Umbilical cord (tissue), 2 donors: Measurements from ENCODE around the gene SLC38A9. TPM values are rescaled to one million over a fixed set of nuclear protein-coding genes. Genes with fewer than 3 reads are reported as not detected.
A peak's percentile ranks its signal among the peaks of the same experiment; 100 is the strongest.
"Not testable (repeated sequence)": the region's sequence is repeated elsewhere in the genome, so short reads cannot be mapped to it uniquely, and the experiment has no call there.

ENCODE experiments used
- DNase-seq: peaks from one replicate; pipeline ENCODE4 v3.0.0-alpha.2; 2015; ENCODE audit warnings: low spot score
- total RNA-seq: library from RNA; depleted of rRNA; stranded (reverse); fragments of >200 nt; gene quantifications from one replicate; pipeline ENCODE4 v1.2.3, GENCODE V29; 2014; ENCODE audit warnings: low replicate concordance; ENCODE audit not compliant: insufficient read depth

The SLC38A9 gene
- total RNA-seq, 1 donor from 2014 or later: 45.5 TPM

DNA sequence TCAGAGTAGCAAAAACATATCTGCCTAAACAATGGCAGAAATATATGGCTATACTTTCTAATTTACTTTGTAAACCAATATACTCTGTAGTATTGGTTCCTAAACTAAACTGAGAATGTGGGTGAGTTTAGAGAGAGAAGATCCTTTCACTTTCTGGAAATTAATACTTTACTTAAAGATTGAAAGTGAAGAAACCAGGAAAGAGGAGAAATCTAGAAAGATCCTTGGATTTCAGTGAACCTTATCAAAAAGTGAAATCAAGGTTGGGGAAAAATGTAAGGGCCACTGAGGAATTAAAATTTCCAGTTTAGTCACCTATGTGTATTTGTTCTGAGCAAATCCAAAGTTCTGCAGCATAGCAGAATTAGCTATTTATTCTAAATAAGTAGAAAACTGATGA, 5.9 kb downstream of the SLC38A9 start:
- DNase-seq: no peak

DNA sequence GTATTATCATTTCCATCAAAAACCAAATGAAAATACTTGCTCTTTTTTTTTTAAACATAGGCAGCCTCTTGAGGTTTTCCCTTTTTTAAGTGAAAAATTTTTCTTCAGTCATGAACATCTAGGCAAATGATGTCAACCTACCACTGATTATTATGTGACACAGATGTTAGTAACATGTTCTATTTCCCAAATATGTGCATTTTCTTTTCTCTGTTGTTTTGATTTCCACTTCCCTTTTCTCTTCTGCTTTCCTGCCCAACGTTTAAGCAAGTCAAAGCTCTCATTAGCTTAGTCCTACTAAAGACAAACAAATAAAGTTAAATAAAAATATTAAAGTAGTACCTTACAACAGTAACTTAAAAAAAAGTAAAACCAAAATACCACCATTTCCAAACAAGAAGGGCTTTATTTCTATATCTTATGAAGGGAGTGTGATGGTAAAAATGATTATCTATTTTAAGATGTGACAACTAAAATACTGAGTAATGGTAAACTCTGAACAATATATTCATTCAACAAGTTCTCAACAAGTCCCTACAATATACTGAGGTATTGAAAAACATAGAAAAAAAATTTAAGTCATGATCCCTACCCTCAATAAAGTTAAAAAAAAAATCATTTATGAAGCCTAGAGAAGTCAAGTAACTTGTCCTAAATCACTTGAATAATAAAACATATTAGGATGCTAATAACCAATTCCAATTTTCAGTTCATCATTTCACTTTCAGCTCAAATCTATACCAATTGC, 9.4 kb downstream of the SLC38A9 start:
- no peak for DNase-seq

DNA sequence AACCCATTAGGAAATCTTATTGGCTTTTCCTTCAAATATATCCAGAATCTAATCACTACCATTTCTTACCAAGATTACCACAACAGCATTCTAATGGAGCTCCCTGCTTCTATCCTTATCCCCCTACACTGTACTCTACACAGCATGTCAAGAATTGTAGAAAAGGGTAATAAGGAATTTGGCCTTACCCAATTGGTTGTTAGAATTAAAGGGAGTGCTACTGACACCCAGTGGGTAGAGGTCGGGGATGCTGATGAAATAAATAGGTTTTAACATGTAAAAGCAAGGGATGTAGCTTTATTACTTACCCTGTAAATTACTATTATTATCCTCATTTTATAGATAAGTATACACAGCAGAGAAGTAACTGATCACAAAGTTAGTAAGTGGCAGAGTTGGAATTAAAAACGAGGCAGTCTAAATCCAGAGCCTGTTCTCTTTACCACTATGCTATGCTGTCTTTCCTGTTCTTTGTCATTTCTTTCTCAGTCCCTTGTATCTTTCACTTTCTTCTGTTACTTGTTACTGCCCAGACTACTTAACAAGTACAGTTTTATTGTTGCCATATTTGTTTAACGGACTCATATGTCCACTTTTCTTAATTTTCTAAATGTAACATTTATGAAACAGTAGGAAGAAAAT, 10.5 kb downstream of the SLC38A9 start:
- no peak for DNase-seq

DNA sequence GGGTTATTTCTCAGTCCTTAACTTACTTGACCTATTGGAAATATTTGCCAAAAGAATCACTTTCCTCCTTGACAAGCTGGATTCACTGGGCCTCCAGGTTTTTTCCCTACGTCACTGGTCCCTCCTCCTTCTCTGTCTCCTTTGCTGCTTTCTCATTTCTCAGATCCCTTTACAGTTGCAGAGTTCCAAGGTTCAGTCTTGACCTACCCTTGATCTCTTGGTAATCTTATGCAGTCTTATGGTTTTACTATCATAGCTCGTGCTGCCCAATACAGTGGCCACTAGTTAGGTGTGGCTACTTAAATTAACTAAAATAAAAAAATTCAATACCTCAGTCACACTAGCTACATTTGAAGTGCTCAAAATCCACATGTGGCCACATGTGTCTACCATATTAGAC, 11.4 kb downstream of the SLC38A9 start:
- no peak for DNase-seq

DNA sequence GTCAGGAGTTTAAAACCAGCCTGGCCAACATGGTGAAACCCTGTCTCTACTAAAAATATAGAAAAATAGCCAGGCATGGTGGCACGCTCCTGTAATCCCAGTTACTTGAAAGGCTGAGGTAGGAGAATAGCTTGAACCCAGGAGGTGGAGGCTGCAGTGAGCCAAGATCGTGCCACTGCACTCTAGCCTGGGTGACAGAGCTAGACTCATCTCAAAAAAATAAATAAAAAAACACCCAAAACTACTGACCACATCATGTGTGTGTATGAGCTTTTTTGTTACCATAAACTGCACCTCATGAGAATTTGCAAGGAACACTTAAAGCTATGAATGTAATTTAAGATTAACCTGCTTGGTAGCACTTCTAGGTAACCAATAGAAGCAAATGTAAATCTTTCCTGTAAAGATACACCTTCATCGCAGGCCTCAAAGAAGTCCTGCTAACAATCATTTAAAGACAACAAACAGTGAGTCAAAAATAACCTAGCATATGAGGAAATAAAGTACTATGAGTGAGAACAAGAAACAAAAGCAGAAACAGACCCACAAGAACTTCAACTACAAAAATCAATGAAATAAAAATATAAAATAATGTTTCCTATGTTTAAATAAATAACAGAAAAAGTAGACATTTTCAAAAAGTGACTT, 13.0 kb downstream of the SLC38A9 start:
- no peak for DNase-seq

DNA sequence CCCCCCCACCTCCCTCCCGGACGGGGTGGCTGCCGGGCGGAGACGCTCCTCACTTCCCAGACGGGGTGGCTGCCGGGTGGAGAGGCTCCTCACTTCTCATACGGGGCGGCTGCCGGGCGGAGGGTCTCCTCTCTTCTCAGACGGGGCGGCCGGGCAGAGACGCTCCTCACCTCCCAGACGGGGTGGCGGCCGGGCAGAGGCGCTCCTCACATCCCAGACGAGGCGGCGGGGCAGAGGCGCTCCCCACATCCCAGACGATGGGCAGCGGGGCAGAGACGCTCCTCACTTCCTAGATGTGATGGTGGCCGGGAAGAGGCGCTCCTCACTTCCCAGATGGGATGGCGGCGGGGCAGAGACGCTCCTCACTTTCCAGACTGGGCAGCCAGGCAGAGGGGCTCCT, 15.4 kb downstream of the SLC38A9 start:
- not testable (repeated sequence) for DNase-seq

DNA sequence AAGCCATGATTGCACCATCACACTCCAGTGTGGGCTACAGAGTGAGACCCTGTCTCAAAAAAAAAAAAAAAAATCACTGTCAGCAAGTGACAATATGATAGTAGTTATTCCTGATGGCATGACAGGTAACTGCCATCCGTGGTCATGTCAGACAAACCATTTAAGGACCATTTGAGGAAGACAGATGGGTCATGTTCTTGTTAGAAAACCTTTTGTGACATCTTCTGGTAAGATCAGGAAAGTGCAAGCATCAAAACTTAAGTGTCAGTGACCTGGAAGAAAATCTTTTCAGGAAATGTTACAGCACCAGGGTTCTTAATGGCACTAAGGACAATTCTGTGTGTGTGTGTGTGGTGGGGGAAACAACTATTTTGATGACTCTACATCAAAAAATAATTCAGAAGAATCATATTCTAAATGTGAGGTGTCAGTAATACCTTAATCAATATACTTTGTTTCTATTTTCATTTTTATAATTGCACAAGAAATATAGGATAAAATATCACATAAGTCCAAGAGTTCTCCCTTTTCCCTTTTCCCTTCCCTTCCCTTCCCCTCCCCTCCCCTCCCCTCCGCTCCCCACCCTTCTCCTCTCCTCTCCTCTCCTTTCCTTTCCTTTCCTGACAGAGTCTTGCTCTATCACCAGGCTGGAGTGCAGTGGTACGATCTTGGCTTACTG, 17.8 kb downstream of the SLC38A9 start:
- no peak for DNase-seq

DNA sequence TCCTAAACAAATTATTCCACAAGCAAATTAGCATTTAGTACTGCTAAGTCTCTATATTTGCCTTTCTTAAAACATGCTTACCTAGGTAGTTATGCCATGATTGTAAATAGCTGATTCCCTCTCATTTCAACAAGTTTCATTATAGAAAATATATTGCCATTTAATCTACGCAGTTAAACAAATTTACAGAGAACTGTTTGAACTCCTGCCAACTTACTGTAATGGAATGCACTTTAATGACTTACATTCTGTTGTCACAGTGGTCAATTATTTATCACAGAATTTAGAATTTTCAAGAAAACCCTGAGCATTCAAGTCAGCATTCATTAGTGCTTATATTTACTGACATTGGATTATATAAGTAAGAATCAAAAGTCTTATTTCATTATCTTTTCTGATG, 19.6 kb downstream of the SLC38A9 start:
- no peak for DNase-seq

DNA sequence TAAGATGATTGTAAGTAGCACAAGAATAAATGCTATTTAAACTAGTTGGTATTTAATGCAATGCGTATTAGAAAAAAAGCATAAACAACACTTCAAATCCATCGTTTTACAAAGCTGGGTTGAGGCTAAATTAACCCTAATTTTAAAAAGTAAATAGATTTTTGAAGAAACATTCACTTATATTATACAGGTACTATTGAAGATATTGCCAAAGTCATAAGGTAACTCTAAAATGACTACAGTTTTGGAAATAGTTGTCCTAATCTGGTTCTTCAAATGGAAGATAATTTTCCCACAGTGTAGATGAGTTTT, 20.1 kb downstream of the SLC38A9 start:
- DNase-seq: no peak

DNA sequence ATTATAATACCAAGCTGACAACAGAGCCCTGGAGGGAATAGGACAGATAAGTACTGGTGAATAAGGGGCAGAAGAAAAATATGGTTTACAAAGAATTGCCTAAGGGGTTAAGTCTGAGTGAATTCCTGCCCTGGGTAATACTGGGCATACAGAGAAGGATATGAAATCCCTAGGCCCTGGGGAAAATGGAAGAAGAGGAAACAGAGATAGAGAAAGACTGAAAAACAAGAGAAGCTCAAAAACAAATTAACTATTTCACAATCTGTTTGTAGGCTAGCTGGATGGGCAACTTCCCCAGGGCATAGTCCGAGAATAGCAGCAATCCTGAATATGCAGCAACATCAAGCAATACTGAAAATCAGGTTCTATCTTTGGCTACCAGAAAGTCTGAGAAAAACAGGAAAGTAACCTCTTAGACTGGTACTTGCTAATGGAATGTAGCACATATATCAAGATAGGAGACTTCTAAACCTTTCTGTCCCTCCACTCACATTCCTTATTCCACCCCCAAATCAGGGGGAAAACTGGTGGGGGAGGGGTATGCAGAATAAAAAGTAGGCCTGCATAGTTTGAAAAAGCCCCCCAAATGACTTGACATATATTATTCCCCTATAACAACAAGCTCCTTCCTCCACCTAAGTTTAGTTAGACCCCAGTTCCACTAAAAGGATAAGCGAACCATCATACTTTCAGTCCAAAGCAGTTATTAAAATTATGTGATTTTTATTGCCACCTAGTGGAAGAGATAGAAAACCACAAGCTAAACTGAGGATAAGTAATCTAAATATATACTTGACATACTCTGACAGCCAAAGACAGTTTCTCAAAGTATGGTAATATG, 20.6 kb downstream of the SLC38A9 start:
- DNase-seq: peak; percentile 62

DNA sequence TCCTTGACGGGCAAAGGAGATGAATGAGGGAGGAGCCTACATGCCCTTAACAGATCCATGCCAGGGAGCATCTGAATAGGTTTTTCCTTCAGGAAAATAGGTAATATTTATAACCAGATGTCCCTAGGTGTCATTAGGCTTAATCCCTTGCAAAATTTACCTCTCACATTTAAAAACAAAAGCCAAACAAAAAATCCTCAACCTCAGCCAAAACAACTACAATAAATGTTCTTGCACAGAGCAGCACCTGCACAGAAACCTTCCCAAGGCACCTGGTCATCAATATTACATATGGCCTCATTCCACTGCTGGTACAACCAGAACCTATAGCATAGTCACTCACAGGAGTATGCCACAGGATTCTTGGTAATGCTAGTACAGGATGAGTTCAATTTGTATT, 30.1 kb downstream of the SLC38A9 start:
- DNase-seq: no peak

DNA sequence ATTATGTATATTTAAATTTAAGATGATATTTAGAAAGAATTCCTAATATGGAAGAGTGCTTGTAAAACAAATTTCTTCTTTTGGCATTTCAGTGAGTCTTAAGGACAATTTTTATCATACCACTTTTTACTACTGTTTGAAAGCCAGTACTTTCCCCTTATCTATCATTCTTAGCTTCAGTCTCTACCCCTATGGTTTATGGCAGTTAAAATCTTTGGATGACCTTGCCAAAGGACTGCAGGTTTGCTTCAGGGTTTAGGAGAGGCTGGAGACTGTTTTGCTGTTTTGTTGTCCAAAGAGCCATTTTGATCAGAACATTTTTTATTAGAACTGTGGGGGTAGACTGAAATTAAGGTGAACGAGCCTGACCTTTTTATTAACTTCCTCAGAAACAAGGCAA, 30.8 kb downstream of the SLC38A9 start:
- peak; percentile 54 for DNase-seq

DNA sequence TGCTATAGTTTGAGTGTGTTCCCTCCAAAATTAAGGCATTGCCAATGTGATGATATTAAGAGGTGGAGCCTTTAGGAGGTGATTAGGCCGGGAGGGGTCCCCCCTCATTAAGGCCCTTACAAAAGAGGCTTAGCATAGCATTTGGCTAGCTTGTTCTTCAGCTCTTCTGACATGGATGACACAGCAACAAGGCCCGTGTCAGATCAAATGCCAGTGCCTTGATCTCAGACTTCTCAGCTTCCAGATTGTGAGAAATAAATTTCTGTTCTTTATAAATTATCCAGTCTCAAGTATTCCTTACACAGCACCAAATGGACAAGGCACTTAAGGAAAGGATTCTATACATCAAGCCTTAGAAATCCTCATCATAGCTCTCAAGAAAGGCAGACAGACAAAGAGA, 31.8 kb downstream of the SLC38A9 start:
- DNase-seq: peak; percentile 19

DNA sequence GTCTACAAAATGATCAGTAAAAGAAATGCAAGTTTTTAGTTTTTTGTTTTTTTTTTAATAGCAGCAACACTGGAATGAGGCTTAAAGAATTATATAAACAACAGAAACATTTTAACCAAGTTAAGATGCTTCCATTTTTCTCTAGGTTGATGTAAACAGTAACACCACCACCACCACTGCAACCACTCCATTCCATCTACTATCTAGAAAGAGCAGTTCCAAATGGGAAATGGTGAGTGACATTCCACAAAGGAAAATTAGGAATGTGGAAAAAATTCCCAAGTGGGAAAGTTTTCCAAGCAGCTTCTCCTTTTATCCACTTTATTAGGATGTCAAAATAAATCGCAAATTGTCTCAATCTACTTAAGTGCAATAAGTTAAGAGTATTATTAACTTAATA, 32.6 kb downstream of the SLC38A9 start:
- DNase-seq: no peak

DNA sequence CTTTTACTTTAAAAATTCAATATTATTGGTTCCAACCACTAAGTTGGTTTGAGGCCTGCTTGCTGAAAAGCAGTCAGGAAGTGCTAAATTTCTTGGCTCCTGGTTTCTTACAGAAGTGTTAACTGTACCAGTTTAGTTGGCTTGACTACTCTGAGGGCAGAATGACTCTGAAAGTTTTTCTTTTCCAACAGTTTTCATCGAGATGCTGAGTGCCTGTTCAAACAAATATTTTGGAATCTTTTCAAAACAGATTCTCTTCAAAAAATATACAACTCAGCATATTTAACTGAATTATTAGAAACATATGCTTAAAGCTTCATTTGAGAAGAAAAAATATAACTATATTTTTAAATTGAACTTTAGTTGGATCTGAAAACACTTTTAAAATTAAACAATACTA, 37.0 kb downstream of the SLC38A9 start:
- DNase-seq: peak; percentile 42

DNA sequence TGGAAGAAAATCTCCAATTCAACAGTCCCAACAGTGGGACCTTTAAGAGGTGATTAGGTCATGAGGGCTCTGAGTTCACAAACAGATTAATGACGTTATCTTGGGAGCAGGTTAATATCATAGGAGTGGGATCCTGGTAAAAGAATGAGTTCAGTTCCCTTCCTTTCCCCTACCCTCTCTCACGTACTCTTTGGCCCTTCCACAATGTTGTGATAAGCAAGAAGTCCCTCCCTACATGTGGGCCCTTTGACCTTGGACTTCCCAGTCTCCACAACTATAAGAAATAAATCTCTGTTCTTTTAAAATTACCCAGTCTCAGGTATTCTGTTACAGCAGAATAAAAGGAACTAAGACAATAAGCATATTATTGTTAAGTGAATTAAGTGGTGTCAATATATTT, 37.8 kb downstream of the SLC38A9 start:
- no peak for DNase-seq

DNA sequence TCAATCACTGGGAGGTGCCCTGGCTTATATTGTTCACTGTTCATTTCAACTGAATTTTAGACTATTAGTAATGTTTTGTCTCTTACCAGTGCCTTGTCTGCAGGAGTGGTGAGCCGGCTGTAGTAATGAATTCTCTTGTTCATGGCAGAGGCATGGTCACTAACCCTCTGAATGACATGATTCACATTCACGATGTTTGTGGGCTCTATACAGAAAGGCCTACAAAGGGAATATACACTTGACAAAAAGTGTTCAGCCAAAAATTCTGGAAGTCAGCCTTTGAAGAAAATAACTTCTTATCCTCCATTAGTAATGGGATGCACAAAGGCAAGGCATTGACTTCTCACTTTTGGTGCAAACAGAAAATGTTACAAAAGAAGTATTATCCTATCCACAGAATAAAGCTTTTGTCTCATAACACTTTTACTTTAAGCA, 39.6 kb downstream of the SLC38A9 start:
- no peak for DNase-seq

DNA sequence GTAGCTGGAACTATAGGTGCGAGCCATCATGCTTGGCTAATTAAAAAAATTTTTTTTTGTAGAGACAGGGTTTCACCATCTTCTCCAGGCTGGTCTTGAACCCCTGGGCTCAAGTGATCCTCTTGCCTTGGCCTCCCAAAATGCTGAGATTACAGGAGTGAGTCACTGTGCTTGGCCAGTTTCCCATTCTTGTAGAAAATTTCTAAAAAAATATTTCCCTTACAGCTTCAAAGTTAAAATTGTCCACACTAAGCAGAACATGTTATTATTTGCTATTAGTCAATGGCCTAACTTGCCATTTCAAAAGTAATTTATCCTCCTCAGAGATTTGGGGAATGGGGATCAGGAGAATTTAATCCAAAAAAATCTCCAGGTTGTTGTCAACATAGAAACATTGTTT, 40.1 kb downstream of the SLC38A9 start:
- peak; percentile 19 for DNase-seq

DNA sequence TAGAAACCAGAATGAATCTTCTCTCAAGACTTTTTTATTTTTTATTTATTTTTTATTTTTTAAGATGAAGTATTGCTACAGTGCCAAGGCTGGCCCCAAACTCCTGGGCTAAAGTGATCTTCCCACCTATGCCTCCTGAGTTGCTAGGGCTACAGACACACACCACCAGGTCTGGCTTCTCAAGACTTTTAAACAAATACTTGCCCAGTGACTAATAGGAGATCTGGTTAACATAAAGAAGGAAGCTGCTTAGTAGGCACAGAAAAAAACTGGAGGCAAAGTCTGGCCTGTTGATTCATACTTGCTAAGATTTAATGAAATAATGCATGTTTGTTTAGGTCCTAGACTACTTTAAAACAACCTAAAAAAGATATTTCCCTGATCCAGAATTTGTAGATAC, 43.8 kb downstream of the SLC38A9 start:
- peak; percentile 32 for DNase-seq

DNA sequence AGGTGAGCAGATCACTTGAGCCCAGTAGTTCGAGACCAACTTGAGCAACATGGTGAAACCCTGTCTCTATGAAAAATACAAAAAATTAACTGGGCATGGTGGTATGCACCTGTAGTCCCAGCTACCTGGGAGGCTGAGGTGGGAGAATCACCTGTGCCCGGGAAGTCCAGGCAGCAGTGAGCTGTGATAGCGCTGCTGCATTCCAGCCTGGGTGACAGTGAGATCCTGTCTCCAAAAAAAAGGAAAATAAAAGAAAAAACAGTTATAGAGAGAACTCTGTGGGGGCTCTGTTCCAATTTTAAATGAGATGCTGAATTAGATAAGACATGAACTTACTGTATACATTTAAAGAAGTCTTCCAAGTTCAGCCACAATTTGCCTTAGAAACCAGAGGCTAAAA, 44.2 kb downstream of the SLC38A9 start:
- DNase-seq: no peak

DNA sequence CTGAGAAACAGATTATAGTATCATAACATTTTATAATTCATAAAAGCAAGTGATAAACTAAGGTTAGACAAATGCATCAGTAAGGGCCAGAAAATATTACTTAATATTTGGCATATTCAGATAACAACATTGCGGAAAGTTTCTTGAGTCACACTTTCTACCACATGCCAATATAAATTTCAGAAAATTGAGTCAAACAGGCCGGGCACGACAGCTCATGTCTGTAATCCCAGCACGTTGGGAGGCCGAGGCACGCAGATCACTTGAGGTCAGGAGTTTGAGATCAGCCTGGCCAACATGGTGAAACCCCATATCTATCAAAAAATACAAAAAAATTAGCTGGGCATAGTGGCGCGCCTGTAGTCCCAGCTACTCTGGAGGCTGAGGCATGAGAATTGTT, 47.1 kb downstream of the SLC38A9 start:
- no peak for DNase-seq

DNA sequence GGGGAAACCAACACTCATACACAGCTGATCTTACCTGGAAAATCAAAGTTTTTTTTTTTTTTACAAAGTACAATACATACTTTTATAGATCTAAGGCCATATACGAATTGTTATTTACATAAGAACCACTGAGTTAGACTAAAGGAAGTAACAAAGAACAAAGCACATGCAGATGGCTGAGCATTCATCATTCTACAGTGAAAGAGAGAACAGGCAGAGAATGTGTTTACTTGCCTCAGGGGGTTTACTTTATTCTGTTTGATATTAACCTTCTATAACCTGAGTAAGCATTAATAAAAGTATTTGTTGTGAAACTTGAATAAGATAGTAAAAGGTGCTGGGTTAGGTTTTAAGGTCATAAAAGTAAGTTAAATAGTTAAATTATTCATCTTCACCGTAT, 54.7 kb downstream of the SLC38A9 start:
- DNase-seq: no peak
